GM21723 (cell line): ENCODE data around the gene SRRT.
A peak's percentile ranks its signal among the peaks of the same experiment; 100 is the strongest.

Experiments
- ATAC-seq: cut with Tn5 transposase; IDR thresholded peaks from one replicate; pipeline ENCODE4 v1.9.1; 2021; ENCODE audit warnings: mild to moderate bottlenecking, moderate library complexity; ENCODE audit not compliant: unreplicated experiment

The SRRT gene

GRCh38 chr7:100880645-100881044, 5.7 kb downstream of the SRRT start:
- ATAC-seq: no peak

GRCh38 chr7:100881136-100881535, 6.2 kb downstream of the SRRT start:
- ATAC-seq: no peak

DNA sequence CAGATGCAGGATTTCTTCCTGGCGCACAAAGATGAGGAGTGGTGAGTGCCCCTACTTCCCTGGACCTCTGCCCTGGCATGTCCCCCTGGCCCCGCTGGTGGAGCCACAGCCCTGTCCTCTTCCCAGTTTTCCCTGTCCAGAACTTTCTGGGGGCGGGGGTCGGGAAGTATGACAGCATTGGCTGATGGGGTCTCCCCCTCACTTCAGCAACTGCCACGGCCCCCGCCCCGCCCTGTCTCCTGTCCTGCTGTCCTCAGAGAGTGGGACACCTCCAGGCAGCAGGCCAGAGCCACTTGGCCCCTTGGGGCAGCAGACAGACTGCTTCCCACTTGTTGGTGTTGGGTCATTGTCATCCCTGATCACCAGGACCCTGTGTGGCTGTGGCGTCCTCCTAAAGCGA, 7.3 kb downstream of the SRRT start:
- no peak for ATAC-seq

DNA sequence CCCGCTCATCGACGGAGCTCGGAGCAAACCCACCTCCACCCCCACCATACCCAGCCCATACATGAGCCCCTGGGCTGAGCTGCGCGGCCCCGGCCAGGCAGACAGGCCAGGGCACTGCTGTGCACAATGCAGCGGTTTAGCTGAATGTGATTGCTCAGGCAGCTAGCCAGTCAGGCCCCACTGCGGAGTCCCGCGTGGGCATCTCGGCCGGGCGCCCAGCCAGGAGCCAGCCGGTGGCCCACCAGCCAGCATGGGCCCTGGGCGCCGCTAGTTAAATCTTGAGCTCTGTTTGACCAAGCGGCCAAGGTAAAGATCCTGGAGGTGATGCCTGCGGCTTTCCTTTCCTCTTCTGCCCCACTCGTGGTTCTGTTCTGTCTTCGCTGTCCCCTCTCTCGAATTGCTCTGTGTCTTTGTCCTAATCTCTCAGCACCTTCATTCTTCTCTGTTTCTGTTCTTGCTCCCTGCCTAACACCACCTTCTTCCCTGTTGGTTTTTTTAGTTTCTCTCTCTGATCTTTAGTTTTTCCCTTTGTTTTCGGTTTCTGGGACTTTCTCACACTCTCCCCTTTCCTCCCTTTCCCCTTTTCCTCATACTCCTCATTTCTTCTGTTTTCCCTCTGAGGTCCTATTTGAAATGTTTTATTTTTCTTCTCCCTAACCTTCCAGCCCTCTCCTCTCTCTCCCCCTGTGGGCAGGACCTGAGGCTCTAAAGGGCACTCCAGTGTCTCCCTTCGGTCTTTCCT, 8.1 kb downstream of the SRRT start:
- no peak for ATAC-seq

- ATAC-seq: no peak
These were observed 10.0 kb downstream of the SRRT start for GRCh38 chr7:100884736-100885439.

- ATAC-seq: no peak
These were observed 10.7 kb downstream of the SRRT start for GRCh38 chr7:100885440-100886141.

DNA sequence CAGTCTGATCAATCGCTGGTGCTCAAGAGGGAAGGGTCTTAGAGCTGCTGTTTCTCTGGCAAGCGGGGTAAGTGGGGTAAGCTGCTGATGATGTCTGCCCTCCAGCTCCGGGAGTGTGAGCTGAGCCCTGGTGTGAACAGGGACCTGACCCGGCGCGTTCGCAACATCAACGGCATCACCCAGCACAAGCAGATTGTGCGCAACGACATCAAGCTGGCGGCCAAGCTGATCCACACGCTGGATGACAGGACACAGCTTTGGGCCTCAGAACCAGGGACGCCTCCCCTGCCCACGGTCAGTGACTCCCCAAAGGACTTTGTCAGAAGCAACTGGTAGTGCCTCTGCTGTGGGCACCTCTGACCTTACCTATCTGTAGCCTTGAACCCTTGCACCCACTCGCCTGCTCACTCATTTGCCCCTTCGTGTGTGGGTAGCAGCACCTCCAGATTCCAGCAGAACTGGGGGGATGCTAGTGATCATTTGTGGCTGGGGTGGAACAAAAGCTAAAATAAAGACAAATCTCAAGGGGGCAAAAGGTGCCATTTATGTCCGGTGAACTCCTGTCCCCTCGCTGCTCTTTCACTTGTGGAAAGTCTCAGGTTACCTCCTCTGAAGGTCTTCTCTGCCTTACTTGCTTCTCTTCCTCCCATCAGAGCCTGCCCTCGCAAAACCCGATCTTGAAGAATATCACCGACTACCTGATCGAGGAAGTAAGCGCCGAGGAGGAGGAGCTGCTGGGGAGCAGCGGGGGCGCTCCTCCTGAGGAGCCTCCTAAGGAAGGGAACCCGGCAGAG, 11.4 kb downstream of the SRRT start:
- ATAC-seq: no peak

DNA sequence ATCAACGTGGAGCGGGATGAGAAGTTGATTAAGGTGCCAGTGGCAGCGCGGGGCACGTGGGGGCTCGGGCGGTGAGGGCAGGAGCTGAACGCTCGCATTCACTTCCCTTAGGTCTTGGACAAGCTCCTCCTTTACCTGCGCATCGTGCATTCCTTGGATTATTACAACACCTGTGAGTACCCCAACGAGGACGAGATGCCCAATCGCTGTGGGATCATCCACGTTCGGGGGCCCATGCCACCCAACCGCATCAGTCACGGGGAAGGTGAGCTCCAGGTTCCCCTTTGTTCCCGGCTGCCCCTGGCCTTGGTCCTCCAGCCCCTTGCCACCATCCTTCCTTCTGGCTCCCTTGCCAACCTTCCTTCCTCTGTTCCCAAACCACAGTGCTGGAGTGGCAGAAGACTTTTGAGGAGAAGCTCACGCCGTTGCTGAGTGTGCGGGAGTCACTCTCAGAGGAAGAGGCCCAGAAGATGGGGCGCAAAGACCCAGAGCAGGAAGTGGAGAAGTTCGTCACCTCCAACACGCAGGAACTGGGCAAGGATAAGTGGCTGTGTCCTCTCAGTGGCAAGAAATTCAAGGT, 12.1 kb downstream of the SRRT start:
- ATAC-seq: no peak

DNA sequence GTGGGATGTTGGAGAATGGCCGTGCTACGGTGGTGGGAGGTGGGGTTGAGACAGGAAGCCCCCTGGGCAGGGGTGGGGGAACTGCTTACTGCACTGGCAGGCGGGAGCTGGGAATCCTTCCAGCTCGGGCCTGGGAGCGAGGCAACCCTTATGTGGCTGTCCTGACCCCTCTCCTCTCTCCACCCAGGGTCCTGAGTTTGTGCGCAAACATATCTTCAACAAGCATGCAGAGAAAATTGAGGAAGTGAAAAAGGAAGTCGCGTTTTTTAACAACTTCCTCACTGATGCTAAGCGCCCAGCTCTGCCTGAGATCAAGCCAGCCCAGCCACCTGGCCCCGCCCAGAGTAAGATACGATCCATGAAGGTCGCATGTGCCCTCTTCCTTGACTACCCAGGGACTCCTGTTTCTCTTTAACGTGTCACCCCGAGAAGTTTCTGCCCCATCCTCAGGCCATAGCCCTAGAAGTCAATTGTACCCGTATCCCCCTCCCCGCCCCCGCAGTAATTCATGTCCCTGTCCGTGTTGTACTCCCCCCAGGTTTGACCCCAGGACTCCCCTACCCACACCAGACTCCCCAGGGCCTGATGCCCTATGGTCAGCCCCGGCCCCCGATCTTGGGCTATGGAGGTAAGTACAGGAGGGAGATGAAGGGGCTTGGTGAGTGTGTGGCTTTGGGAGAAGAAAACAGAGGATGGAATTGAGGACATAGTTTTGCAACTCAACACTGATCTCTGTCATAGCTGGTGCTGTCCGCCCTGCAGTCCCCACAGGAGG, 12.8 kb downstream of the SRRT start:
- ATAC-seq: peak; percentile 41

- ATAC-seq: no peak
These were observed 13.5 kb downstream of the SRRT start for GRCh38 chr7:100888291-100888987.

DNA sequence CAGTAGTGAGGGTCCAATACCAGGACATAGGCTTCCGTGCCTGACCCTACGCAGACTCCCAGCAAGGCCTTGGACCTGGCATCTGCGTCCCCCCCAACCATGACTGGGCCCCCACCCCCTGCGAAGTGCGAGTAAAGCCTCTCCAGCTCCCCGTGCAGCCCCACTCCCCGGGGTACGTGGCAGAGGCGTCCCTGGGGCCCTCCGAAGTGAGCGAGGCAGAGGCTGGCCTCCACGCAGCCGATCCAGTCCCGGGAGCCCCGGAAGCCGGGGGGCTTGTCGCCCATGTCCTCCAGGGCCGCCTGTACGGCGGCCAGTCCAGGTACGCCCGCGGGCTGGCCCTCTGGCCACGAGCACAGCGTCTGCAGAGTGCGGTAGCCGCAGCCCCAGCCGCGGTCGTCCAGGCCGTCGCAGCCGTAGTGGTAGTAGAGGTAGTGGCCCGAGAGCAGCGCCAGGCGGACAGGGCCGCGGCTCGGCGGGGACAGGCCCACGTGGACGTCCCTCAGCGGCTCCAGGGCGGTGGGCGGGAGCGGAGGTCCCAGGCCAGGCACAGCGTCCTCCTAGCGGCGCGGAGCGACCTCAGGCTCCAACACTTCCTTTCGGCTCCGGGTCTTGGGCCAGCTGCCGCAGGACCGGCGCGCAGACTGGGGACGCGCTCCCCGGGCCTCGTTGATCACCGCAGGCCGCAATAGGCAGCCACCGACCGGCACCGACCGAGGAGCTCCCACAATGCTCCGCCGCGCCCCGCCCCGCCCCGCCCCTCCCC, 14.3 kb downstream of the SRRT start, which contains the start of gene UFSP1:
Gene UFSP1 (minus strand): TSS at position 728 of the 763 bp plus-strand sequence. CDS start 444 bp downstream, at position 284.
- peak; percentile 26 for ATAC-seq

GRCh38 chr7:100890653-100891567, 16.0 kb downstream of the SRRT start:
- no peak for ATAC-seq

DNA sequence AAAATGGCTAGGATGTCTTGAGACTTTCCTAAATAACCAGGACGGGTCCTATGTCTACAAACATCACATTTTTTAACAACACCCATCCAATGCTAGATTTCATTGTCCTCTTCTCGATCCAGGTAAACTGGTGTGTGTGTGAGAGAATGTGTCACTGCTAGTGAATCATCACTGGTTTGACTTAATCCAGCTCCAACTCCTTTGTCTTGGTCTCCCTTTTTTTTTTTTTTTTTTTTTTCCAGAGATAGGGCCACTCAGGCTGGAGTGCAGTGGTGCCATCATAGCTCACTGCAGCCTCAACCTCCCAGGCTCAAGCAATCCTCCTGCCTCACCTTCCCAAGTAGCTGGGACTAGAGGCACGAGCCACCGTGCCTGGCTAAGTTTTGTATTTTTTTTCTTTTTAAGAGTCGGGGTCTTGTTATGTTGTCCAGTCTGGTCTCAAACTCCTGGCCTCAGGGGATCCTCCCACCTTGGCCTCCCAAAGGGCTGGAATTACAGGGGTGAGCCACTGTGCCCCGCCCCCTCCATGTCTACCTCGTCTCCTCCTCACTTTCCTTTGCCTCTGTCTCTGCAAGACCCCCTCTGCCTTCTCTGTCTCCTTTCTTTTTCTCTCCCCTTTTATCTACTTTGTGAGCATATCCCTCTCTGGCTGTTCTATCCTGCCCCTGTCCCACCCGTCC, 16.8 kb downstream of the SRRT start:
- ATAC-seq: no peak

GRCh38 chr7:100892364-100893317, 17.7 kb downstream of the SRRT start:
- no peak for ATAC-seq

DNA sequence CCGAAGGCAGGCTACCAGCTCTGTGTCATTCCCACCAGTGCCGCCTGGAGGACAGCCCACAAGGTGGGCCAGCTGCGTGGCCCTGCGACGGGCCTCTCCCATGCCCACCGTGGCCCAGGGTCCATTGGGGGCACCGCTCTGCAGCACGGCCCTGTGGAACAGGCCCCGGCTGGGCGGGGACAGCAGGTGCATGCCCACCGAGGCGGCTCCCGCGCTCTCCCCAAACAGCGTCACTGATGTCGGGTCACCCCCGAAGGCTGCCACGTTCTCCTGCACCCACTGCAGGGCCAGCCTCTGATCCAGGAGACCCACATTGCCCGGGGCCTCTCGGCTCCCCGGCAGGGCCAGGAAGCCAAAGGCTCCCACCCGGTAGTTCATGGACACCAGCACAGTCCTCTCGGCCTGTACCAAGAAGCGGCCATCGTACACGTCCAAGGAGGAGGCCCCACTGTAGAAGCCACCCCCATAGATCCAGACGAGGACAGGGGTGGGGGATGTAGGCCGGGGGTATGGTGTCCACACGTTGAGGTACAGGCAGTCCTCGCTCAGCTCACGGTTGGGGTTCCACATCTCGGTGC, 18.5 kb downstream of the SRRT start:
- no peak for ATAC-seq
